Thymus (tissue), 11 donors: ENCODE results near the gene HIPK1. TPM values are rescaled to one million over a fixed set of nuclear protein-coding genes. Genes with fewer than 3 reads are reported as not detected.
A peak's percentile ranks its signal among the peaks of the same experiment; 100 is the strongest.

ENCODE experiments used
- DNase-seq, 9 donors: peaks; one replicate each; pipeline ENCODE4 v3.0.0-alpha.2; 2013; ENCODE audit warnings: low spot score in 9 of 9, low read depth in 6 of 9, missing footprints in 1 of 9
- H3K27ac ChIP-seq, 2 donors: one replicate each; pipeline ENCODE4 v1.5.1; 2013; ENCODE audit warnings: control low read depth in 1 of 2, low read depth in 1 of 2, low read length in 1 of 2, mild to moderate bottlenecking in 1 of 2, moderate library complexity in 1 of 2
- H3K27me3 ChIP-seq, 2 donors: one replicate each; pipeline ENCODE4 v1.5.1; 2013; ENCODE audit warnings: low read length in 1 of 2; ENCODE audit not compliant: control insufficient read depth in 2 of 2, insufficient read depth in 1 of 2
- H3K36me3 ChIP-seq, 2 donors: one replicate each; pipeline ENCODE4 v1.5.1; 2013; ENCODE audit warnings: low read length in 1 of 2, mild to moderate bottlenecking in 1 of 2, moderate library complexity in 1 of 2; ENCODE audit not compliant: control insufficient read depth in 2 of 2, insufficient read depth in 2 of 2
- H3K4me1 ChIP-seq, 2 donors: one replicate each; pipeline ENCODE4 v1.5.1; 2013; ENCODE audit warnings: low read length in 2 of 2; ENCODE audit not compliant: control insufficient read depth in 2 of 2, insufficient read depth in 2 of 2
- H3K4me3 ChIP-seq, 2 donors: one replicate each; pipeline ENCODE4 v1.5.1; 2013; ENCODE audit warnings: low read length in 2 of 2, control low read depth in 1 of 2, mild to moderate bottlenecking in 1 of 2
- H3K9me3 ChIP-seq, 2 donors: one replicate each; pipeline ENCODE4 v1.5.1; 2013; ENCODE audit warnings: low read length in 1 of 2, mild to moderate bottlenecking in 1 of 2; ENCODE audit not compliant: control insufficient read depth in 2 of 2, insufficient read depth in 1 of 2
- WGBS: extraction: QIAGEN DNeasy Blood & Tissue Kit; methylation state at CpG from one replicate; pipeline ENCODE4 v1.1.7; 2013; 5-methylcytosine and 5-hydroxymethylcytosine counted together
- polyA plus RNA-seq: library from polyadenylated mRNA; stranded (reverse); fragments of 200-250 nt; gene quantifications from one replicate; pipeline ENCODE4 v1.2.3, GENCODE V29; 2013
- total RNA-seq: library from RNA; stranded (reverse); fragments of 120-200 nt; gene quantifications from one replicate; pipeline ENCODE4 v1.2.4, GENCODE V29; 2013
- donor health status: healthy.

The HIPK1 gene
- total and polyA plus RNA-seq, 2 donors = 30.1 to 40.6 TPM

GRCh38 chr1:113905435-113905861, 23.7 kb upstream of the HIPK1 start:
- peak overlapping the region in 1 of 2 donors; percentile 78 for H3K27ac ChIP-seq
- no peaks in the 10 kb centered on the region for H3K9me3 ChIP-seq
- H3K4me3 ChIP-seq = peak overlapping the region; percentile 83 to 88
- H3K4me1 ChIP-seq = peaks cover 18% of the 10 kb centered on the region in 2 donors
- peaks cover 21 to 40% of the 10 kb centered on the region in 2 donors for H3K36me3 ChIP-seq
- WGBS = under 1% methylated on average over 17 of the region's 17 CpGs
- H3K27me3 ChIP-seq = no peaks in the 10 kb centered on the region
- peak in 3 of 9 donors; percentile 19 to 37 (median 30) for DNase-seq

- Histone ChIP-seq H3K4me3 (no peak overlapping the region), H3K27me3 (no peaks in the 10 kb centered on the region), H3K27ac (no peak overlapping the region), H3K9me3 (no peaks in the 10 kb centered on the region), H3K36me3 (peaks cover 23 to 43% of the 10 kb centered on the region in 2 donors), H3K4me1 (peaks cover 5 to 7% of the 10 kb centered on the region in 2 donors)
- 96% methylated on average over 6 of the region's 6 CpGs for WGBS
- DNase-seq = no peak
Observed at GRCh38 chr1:113912594-113913311, 16.4 kb upstream of the HIPK1 start.

GRCh38 chr1:113913312-113913668, 15.8 kb upstream of the HIPK1 start:
- Histone ChIP-seq H3K27me3 (no peaks in the 10 kb centered on the region), H3K27ac (peak overlapping the region in 1 of 2 donors; percentile 25), H3K36me3 (peaks cover 17 to 38% of the 10 kb centered on the region in 2 donors), H3K9me3 (no peaks in the 10 kb centered on the region), H3K4me1 (peaks cover 5 to 7% of the 10 kb centered on the region in 2 donors), H3K4me3 (no peak overlapping the region)
- 91% methylated on average over 3 of the region's 3 CpGs for WGBS
- DNase-seq = no peak

- Histone ChIP-seq H3K9me3 (no peaks in the 10 kb centered on the region), H3K4me3 (no peak overlapping the region), H3K27me3 (no peaks in the 10 kb centered on the region), H3K4me1 (peaks cover 5 to 7% of the 10 kb centered on the region in 2 donors), H3K36me3 (peaks cover 12 to 32% of the 10 kb centered on the region in 2 donors), H3K27ac (no peak overlapping the region)
- DNase-seq = peak in 3 of 9 donors; percentile 34 to 62 (median 37)
- WGBS = 52% methylated on average over 5 of the region's 5 CpGs
Observed at GRCh38 chr1:113913887-113914664, 15.0 kb upstream of the HIPK1 start.

GRCh38 chr1:113916974-113917373, 12.2 kb upstream of the HIPK1 start:
- Histone ChIP-seq H3K9me3 (no peaks in the 10 kb centered on the region), H3K27me3 (no peaks in the 10 kb centered on the region), H3K4me1 (peaks cover 5 to 7% of the 10 kb centered on the region in 2 donors), H3K27ac (no peak overlapping the region), H3K36me3 (peaks cover 4 to 9% of the 10 kb centered on the region in 2 donors), H3K4me3 (no peak overlapping the region)
- WGBS = 100% methylated on average over 5 of the region's 5 CpGs
- DNase-seq = no peak

GRCh38 chr1:113917400-113918082, 11.6 kb upstream of the HIPK1 start:
- Histone ChIP-seq H3K27ac (no peak overlapping the region), H3K4me1 (peaks cover 5 to 7% of the 10 kb centered on the region in 2 donors), H3K9me3 (no peaks in the 10 kb centered on the region), H3K4me3 (no peak overlapping the region), H3K27me3 (no peaks in the 10 kb centered on the region), H3K36me3 (peaks cover 2 to 7% of the 10 kb centered on the region in 2 donors)
- WGBS = 94% methylated on average over 2 of the region's 2 CpGs
- no peak for DNase-seq

GRCh38 chr1:113918243-113918642, 10.9 kb upstream of the HIPK1 start:
- no peak overlapping the region for H3K4me3 ChIP-seq
- H3K27ac ChIP-seq = no peak overlapping the region
- H3K36me3 ChIP-seq = peaks cover 0 to 2% of the 10 kb centered on the region in 2 donors
- no peaks in the 10 kb centered on the region for H3K9me3 ChIP-seq
- DNase-seq = no peak
- H3K4me1 ChIP-seq = peaks cover 5 to 7% of the 10 kb centered on the region in 2 donors
- H3K27me3 ChIP-seq = no peaks in the 10 kb centered on the region

- Histone ChIP-seq H3K9me3 (no peaks in the 10 kb centered on the region), H3K4me1 (peaks cover 0 to 3% of the 10 kb centered on the region in 2 donors), H3K27ac (no peak overlapping the region), H3K4me3 (no peak overlapping the region), H3K27me3 (no peaks in the 10 kb centered on the region), H3K36me3 (no peaks in the 10 kb centered on the region)
- DNase-seq = no peak
- WGBS = 97% methylated on average over 4 of the region's 4 CpGs
Observed at GRCh38 chr1:113922957-113923356, 6.2 kb upstream of the HIPK1 start.

GRCh38 chr1:113924473-113924872, 4.7 kb upstream of the HIPK1 start:
- Histone ChIP-seq H3K4me1 (peaks cover 0 to 11% of the 10 kb centered on the region in 2 donors), H3K27ac (no peak overlapping the region), H3K9me3 (no peaks in the 10 kb centered on the region), H3K4me3 (no peak overlapping the region), H3K36me3 (no peaks in the 10 kb centered on the region), H3K27me3 (no peaks in the 10 kb centered on the region)
- WGBS = 98% methylated on average over 2 of the region's 2 CpGs
- no peak for DNase-seq
